Renal cortex interstitium (tissue), 15 donors: ENCODE measurements around the gene PPFIBP1. TPM values are rescaled to one million over a fixed set of nuclear protein-coding genes. Genes with fewer than 3 reads are reported as not detected.

Source experiments
- DNase-seq, 11 donors: peaks; one replicate each; pipeline ENCODE4 v3.0.0-alpha.2; 2013; ENCODE audit warnings: low read depth in 9 of 11, low spot score in 4 of 11; ENCODE audit errors: extremely low read depth in 1 of 11
- long read RNA-seq, 16 experiments: transcript quantifications; one replicate each; lab custom pipeline, GENCODE V29; 2026
- polyA plus RNA-seq, 3 donors: library from polyadenylated mRNA; unstranded; fragments of 120-200 nt; gene quantifications; one replicate each; pipeline ENCODE4 v1.2.1, GENCODE V29; 2013; ENCODE audit not compliant: insufficient read length in 3 of 3

PPFIBP1 gene
- 100 to 1,000 TPM in 1 of 3 donors, 10 to 100 TPM in 2; 81.6 to 136 (median 85.7) TPM for polyA plus RNA-seq
- long read RNA-seq, donor 1, partial matches to known transcripts = 0 of 4 reads
- long read RNA-seq, donor 1, other reads (novel, unspliced or antisense) = 0 of 4 reads
- long read RNA-seq, donor 2, partial matches to known transcripts = 0 of 1 reads
- long read RNA-seq, donor 2, other reads (novel, unspliced or antisense) = 0 of 1 reads
- long read RNA-seq, donor 3, partial matches to known transcripts = 0 of 4 reads
- long read RNA-seq, donor 3, other reads (novel, unspliced or antisense) = 0 of 4 reads
- long read RNA-seq, donor 4, transcript PPFIBP1-216 (4 exons, 2,805 nt) = major isoform, 6 of 9 reads
- long read RNA-seq, donor 4, partial matches to known transcripts = 0 of 9 reads
- long read RNA-seq, donor 4, other reads (novel, unspliced or antisense) = 0 of 9 reads
- long read RNA-seq, donor 5 = 0 reads
- long read RNA-seq, donor 6, transcript PPFIBP1-216 (4 exons, 2,805 nt) = minor isoform, 8 of 26 reads
- long read RNA-seq, donor 6, transcript PPFIBP1-204 (6 exons, 875 nt) = major isoform, 9 of 26 reads
- long read RNA-seq, donor 6, partial matches to known transcripts = 5 of 26 reads
- long read RNA-seq, donor 6, other reads (novel, unspliced or antisense) = 0 of 26 reads
- long read RNA-seq, donor 7, partial matches to known transcripts = 0 of 5 reads
- long read RNA-seq, donor 7, other reads (novel, unspliced or antisense) = 0 of 5 reads
- long read RNA-seq, donor 8, transcript PPFIBP1-204 (6 exons, 875 nt) = major isoform, 5 of 18 reads
- long read RNA-seq, donor 8, partial matches to known transcripts = 5 of 18 reads
- long read RNA-seq, donor 8, other reads (novel, unspliced or antisense) = 0 of 18 reads
- long read RNA-seq, donor 9, partial matches to known transcripts = 0 of 2 reads
- long read RNA-seq, donor 9, other reads (novel, unspliced or antisense) = 0 of 2 reads
- long read RNA-seq, donor 10, partial matches to known transcripts = 0 of 4 reads
- long read RNA-seq, donor 10, other reads (novel, unspliced or antisense) = 0 of 4 reads
- long read RNA-seq, donor 11, partial matches to known transcripts = 0 of 1 reads
- long read RNA-seq, donor 11, other reads (novel, unspliced or antisense) = 0 of 1 reads
- long read RNA-seq, donor 12, partial matches to known transcripts = 0 of 4 reads
- long read RNA-seq, donor 12, other reads (novel, unspliced or antisense) = 0 of 4 reads
- long read RNA-seq, donor 13 = 0 reads
- long read RNA-seq, donor 14, partial matches to known transcripts = 0 of 5 reads
- long read RNA-seq, donor 14, other reads (novel, unspliced or antisense) = 0 of 5 reads
- long read RNA-seq, donor 15, partial matches to known transcripts = 0 of 2 reads
- long read RNA-seq, donor 15, other reads (novel, unspliced or antisense) = 0 of 2 reads
- long read RNA-seq, donor 16, transcript PPFIBP1-204 (6 exons, 875 nt) = minor isoform, 6 of 38 reads
- long read RNA-seq, donor 16, transcript PPFIBP1-216 (4 exons, 2,805 nt) = major isoform, 13 of 38 reads
- long read RNA-seq, donor 16, partial matches to known transcripts = 16 of 38 reads
- long read RNA-seq, donor 16, other reads (novel, unspliced or antisense) = 0 of 38 reads

DNA sequence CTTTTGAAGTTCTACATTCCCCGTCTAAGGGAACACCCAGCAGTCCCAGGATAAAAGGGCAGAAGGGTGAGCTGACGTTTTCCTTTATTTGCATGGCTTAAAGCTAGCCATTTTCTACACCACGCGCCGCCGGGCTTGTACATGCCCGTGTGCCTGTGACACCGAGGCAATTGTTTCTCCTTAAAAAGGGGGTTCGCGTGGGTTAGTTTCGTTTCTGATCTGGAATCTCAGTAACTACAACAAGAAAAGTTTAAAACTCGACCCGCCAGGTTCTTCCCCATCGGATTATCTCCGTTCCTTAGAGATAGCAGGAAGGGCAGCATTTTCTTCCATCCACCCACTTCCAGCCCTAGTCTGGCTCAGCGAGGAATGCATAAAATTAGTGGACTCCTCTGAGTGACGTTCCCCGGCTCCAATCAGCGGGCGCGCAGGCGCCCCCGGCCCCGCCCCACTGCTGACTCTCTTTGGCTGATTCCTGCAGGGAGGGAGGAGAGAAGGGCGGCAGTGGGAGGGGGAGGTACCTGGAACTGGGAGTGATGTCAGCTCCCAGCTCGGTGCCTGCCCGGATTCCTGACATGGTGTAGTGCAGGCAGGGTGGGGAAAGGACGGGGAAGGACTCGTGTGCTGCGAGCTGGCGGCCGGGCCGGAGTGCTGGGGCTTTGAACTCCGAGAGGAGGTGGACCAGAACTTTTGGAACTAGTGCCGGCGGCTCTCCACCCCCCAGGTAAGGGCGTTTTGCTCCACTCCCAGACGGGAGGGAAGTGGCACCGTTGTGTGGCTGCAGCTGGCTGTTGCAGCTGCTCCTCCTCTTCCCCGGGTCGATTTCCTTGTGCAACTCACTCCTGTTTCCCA, at the start of gene PPFIBP1:
Gene PPFIBP1, plus strand, starts transcription at position 565 of the 852 bp plus-strand sequence. CDS start 109,191 bp downstream, outside the sequence.
- peak; percentile 95 to 99 (median 96) for DNase-seq

DNA sequence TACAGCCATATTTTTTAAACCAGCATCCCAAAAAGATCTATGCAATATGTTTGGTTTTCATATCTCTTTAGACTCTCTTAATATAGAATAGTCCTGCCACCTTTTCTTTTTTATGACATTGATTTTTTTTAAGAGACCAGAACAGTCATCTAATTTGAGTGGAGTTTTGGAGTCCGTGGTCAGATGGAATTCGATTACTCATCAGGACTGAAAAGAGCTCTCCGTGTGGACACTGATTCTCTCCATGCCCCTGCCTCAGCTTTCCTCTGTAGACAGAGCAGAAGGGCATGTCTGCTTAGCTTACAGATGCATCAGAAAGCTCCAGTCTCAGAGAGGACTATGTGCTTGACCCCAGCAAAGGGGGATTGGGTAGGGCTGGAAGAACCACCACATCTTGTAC, 49.7 kb upstream of the PPFIBP1 start:
- no peak for DNase-seq

DNA sequence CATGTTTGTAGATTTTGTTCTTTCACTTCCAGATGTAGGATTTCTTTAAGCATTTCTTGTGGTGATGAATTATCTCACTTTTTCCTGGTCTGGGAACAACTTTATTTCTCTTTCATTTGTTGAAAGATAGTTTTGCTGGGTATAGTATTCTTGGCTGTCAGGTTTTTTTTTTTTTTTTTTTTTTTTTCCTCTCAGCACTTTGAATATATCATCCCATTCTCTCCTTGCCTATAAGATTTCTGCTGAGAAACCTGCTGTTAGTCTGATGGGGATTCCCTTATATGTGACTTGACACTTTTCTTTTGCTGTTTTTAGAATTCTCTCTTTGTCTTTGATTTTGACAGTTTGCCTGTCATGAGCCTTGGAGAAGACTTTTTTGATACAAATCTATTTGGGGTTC, 47.0 kb upstream of the PPFIBP1 start:
- DNase-seq = no peak

DNA sequence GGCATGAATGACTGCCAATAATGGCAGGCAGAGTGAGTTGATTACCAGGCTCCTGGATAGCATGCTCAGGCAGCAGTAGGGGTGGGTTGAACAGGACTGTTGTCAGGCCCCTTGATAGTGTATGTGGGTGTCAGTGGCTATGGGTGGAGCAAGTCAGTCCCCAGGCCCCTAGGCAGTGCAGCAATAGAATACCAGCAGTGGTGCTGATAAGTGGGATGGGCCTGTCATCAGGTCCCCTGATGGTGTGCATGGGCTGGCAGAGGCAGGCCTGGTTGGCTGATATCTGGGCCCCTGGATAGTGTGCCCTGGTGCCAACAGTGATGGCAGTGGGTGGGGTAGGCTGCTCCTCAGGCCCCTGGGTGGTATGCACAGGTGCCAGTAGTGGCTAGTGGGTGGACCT, 45.1 kb upstream of the PPFIBP1 start:
- no peak for DNase-seq

DNA sequence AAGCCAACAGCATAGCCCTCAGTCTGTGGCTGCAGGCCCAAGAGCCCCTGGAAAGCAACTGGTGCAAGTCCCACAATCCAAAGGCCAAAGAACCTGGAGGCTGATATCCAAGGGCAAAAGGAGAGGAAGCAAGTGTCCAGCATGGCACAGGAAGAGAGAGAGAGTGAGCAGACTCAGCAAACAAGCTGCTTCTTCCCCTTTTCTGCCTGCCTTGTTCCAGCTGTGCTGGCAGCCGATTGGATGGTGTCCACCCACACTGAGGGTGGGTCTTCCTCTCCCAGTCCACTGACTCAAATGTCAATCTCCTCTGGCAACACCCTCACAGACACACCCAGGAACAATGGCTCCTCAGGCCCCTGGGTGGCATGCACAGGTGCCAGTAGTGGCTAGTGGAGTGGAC, 44.0 kb upstream of the PPFIBP1 start:
- DNase-seq = no peak

DNA sequence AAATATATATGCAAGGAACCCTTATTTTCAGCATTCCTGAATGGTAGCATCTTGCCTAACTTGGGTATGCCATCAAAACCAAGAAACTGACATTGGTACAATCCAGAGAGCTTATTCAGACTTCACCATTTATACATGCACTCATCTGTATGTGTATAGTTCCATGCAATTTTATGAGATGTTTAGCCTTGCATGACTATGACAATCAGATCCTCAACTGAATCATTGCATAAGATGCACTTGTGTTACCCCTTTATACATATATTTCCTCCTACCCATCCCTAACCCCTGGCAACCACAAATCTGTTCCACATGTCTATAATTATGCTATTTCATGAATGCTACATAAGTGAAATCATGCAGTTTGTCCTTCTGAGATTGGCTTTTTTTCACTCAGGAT, 37.0 kb upstream of the PPFIBP1 start:
- DNase-seq = no peak

DNA sequence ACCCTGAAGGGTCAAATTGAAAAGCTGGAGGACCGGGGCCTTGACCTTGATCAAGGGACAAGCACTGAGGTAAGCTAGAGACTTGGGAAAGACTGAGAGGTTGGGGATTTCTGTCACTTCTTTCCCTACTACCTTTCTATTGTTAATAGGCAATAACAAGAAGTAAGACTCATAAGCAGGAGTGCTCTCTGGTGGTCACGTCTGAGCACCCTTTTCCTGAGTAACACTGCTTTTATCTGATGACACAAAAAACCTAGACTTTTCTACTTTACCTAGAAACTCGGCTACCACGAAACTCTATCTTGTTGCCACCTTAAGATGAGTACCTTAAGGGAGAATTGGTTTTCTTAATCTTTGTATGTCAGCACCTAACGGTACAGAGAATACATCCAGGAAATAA, 35.5 kb upstream of the PPFIBP1 start:
- DNase-seq = no peak

DNA sequence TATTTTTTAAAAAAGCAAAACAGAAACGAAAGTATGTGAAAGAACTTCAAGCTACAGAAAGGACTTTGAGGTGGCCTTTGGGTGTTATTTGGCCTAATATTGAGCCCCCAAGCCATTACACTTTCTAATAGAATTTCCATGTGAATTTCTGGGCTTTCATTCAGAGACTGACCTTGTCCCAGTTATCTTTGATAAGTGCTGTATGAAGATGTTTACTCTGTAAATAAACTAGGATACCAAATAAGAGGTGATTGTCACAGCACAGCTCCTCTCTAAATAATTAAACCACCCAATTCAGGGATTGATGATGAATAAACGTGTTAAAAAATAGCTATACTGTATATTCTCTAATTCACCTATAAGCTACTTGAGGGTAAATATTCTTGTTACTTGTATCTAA, 32.8 kb upstream of the PPFIBP1 start:
- no peak for DNase-seq

DNA sequence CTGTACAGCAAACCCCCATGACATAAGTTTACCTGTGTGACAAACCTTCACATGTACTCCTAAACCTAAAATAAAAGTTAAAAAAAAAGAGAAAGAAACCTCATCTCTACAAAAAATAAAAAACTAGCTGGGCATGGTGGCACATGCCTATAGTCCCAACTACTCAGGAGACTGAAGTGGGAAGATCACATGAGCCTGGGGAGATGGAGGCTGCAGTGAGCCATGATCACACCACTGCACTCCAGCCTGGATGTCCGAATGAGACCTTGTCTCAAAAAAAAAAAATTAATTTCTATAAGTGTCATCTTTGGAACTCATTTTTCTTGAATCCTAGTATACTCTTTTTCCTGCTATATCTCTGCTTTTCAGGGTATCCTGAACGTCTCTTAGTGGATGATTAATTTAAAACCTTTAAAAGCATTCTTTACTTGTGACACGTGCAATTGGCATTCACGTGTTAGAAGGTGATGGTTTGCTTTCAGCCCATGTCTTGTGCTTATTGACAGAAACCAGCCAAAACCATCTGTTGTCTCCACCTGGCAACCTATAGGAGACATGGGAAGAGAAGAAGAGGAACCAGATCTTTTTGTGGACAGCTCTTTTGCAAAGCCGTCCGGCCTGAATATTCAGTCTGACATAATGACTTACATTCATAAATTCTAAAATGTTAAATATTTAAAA, 30.6 kb upstream of the PPFIBP1 start:
- no peak for DNase-seq

DNA sequence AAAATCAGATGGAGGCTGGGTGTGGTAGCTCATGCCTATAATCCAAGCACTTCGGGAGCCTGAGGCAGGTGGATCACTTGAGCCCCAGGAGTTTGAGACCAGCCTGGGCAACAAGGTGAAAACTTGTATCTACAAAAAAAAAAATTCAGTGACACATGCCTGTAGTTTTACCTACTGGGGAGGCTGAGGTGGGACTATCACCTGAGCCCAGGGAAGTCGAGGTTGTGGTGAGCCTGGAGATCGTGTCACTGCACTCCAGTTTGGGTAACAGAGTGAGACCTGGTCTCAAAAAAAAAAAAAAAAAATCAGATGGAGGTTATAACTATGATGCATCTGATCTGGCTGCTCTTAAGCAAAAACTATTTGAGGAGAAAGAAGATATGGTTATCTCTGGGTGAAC, 26.6 kb upstream of the PPFIBP1 start:
- DNase-seq = no peak

DNA sequence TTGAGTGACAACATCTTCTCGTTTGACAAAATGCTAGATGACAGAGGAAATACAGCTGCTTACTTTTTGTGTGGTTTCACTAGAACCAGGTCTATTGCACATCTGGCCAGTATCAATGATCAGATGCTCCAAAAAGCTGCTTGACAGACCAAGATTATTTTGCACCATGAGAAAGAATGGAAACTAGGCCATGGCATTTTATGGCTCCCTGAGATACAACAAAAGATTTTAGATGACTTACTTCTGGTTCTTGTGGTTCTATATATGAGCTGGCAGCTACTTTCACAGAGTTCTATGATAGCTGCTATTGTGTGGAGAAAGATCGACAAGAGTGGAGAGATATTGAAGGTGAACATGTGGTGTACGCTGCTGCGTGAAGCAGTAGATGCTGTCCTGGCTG, 25.9 kb upstream of the PPFIBP1 start:
- DNase-seq = no peak

DNA sequence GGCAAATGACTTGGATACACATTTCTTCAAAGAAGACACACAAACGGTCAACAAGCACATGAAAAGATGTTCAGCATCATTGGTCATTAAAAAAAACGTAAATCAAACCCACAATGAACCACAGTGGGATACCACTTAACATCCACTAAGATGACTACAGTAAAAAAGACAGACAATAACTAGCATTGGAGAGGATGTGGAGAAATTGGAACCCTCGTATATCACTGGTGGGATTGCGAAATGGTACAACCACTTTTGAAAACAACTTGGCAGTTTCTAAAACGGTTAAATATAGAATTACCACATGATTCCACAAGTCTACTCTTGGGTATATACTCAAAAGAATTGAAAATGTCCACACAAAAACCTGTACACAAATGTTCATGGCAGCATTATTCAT, 25.2 kb upstream of the PPFIBP1 start:
- no peak for DNase-seq

DNA sequence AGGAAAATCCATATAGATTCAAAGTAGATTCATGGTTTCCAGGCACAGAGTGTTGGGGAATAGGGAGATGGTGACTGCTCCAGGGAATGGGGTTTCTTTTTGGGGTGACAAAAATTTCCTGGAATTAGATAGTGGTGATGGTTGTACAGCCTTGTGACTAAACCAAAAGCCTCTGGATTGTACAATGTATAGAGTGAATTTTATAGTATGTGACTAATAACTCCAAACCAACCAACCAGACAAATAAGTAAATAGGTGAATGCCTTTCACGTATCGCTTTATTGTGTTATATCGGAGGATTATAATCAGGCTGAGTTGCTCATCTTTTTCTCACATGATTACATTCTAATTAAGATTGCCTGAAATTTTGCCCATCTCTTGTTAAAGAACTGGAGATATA, 24.6 kb upstream of the PPFIBP1 start:
- no peak for DNase-seq

DNA sequence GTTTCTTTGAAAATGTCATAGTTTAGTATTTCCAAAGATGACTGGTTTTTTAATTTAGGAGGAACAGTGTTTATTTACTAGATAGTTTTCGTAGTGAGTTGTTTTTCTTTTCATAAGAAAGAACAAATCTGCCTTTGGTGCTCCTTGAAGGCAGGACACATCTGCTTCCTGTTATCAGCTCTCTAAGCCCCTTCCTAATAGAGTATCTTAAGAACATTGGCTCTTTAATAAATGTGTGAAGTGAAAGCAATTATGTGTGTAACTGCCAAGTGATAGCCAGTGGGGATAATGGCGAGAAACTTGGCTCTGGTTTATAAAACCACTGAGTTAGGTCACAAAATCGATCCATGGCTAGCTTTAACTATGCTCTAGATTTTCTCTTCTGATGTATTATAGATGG, 23.5 kb upstream of the PPFIBP1 start:
- DNase-seq = no peak

DNA sequence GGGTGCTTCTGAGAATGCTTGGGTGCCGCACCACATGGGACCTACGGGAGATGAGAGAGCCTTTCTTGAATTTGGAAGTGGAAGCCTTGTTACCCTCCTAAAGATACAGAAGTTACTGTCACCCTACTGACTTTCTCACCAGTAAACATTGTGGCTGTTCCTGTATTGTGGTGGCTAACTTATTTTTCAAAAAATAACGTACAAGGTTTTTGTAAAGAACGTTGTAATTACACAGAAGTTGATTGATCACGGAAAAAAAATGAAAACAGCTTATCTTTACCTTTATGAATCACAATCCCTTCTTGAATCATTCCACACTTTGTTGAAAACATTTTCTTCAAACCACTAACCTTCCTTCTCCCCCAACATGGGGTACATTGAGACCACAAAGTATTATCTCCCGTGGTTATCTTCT, 22.0 kb upstream of the PPFIBP1 start:
- DNase-seq = no peak

DNA sequence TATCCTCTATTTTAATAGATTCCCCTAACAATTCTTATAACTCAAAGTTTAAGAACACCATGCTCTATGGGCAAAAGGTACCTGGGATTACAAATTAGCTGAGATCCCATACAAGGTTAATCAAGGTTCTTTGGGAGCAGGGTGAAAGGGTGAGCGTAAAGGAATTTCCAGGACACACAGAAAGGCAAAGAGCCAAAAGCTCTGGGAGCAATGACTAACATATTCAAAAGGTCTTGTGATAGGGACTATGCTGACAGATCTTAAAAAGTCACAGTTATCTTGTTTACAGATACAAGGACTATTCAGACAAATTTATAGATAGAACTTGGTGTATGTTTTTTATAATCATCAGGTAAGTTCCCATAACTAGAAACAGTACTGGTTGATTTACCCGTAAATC, 19.5 kb upstream of the PPFIBP1 start:
- DNase-seq = no peak

DNA sequence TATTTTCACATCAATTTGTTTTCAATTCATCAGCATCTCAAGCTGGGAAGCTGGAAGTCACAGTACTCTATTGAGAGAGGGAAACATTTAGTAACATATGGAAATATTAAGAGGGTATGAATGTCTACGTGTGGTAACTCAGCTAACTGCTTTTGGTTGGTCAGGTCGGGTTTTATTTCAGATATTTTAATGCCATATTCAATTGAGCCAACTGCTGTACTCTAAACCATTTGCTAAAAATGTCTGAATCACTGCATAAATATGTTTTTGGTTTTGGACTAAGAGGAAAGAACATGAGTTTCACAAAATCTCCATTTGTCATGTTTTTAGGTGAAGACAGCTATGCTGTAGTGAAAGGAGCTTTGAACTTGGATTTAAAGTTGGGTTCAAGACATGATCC, 18.9 kb upstream of the PPFIBP1 start:
- DNase-seq = no peak
